Rectal smooth muscle tissue (tissue), 1 donor: Measurements from ENCODE around the gene PRSS56.
"Not testable (repeated sequence)": the region's sequence is repeated elsewhere in the genome, so short reads cannot be mapped to it uniquely, and the experiment has no call there.

Source experiments
- H3K27ac ChIP-seq: one replicate; pipeline ENCODE4 v1.7.0; 2013; ENCODE audit warnings: low read depth, low read length, inconsistent platforms
- H3K27me3 ChIP-seq: one replicate; pipeline ENCODE4 v1.7.0; 2013; ENCODE audit warnings: low read length; ENCODE audit not compliant: control insufficient read depth, insufficient read depth
- H3K36me3 ChIP-seq: one replicate; pipeline ENCODE4 v1.7.0; 2013; ENCODE audit warnings: low read length; ENCODE audit not compliant: control insufficient read depth, insufficient read depth
- H3K4me1 ChIP-seq: one replicate; pipeline ENCODE4 v1.7.0; 2013; ENCODE audit warnings: low read length; ENCODE audit not compliant: control insufficient read depth, insufficient read depth
- H3K4me3 ChIP-seq: one replicate; pipeline ENCODE4 v1.7.0; 2013; ENCODE audit warnings: low read length
- H3K9ac ChIP-seq: one replicate; pipeline ENCODE4 v1.7.0; 2013; ENCODE audit warnings: low read length

PRSS56 gene

DNA sequence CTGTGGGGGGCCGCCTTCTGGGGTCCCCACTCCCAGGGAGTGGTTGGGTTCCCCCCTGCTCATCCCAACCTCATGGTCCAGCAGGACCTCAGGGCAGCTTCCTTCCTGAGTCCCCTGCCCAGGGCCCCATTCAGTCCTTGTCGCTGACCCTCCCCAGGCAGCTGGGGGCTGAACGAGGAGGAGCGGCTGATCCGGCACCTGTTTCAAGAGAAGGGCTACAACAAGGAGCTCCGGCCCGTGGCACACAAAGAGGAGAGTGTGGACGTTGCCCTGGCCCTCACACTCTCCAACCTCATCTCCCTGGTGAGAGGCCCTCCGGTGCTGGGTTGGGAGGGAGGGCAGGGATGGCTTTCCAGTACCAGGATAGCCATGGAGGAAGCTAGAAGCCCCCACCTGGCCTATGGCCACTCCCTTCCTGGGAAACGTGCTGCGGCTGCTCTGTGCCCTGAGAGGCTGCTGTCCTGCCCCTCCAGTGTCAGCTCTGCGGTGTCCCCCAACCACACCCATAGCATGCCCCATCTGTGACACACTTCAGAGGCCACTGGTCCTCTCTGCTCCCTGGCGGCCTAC is 6.3 kb downstream of the PRSS56 start:
- no peak overlapping the region for H3K9ac ChIP-seq
- no peak overlapping the region for H3K4me3 ChIP-seq
- H3K27me3 ChIP-seq = peaks cover 32% of the 10 kb centered on the region
- no peaks in the 10 kb centered on the region for H3K4me1 ChIP-seq
- no peaks in the 10 kb centered on the region for H3K36me3 ChIP-seq
- no peak overlapping the region for H3K27ac ChIP-seq

DNA sequence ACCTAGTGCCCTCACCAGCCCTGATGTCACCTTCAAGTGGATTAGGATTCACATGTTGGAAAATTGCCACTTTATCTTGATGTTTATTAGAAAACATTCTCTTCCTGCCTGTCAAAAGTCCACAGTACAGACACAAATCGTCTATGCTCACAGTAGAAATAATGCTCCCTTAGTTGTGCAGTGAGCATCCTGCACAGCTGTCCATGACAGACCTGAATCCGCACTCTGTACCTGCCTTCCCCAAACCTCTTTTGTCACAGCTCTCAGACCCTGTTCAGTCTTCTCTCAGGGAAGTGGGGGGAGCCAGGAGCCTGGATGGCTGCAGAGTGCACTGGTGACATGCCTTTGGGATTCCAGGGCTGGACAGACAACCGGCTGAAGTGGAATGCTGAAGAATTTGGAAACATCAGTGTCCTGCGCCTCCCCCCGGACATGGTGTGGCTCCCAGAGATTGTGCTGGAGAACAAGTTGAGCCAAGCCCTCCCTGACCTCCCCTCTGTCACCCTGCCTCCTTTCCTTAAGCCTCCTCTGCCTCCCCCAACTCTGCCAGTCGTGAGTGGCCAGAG is 7.8 kb downstream of the PRSS56 start:
- no peak overlapping the region for H3K4me3 ChIP-seq
- H3K9ac ChIP-seq = no peak overlapping the region
- no peaks in the 10 kb centered on the region for H3K36me3 ChIP-seq
- peaks cover 22% of the 10 kb centered on the region for H3K27me3 ChIP-seq
- no peak overlapping the region for H3K27ac ChIP-seq
- H3K4me1 ChIP-seq = no peaks in the 10 kb centered on the region

DNA sequence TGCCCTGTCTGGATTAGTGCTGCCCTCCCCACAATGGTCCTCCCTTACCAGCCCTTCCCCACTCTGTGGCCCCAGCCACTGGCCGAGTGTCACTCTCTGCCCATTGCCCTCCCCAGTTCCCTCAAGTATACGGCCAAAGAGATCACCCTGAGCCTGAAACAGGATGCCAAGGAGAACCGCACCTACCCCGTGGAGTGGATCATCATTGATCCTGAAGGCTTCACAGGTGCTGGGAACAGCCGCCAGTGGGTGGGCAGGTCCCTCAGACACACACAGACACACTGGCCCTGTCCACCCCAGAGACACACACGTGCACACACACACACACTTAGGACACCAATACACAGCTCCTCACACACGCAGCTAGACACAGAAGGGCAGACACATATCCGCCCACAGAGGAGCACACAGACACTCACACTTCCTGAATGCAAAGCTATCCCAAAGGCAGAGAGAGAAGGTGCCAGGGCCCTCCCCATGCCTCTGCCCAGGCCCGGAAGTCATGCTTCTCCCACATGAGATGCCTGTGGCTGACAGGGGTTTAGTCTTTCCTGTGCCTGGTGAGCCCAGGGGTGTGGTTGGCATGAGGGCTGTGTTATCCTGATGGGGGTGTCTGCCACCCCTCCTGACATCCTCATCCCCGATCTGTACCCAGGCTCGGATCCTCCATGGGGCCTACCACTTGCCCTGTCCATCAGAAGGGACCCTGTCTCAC is 8.7 kb downstream of the PRSS56 start:
- Histone ChIP-seq H3K4me3 (no peak overlapping the region), H3K27me3 (peaks cover 13% of the 10 kb centered on the region), H3K4me1 (no peaks in the 10 kb centered on the region), H3K36me3 (no peaks in the 10 kb centered on the region), H3K9ac (no peak overlapping the region), H3K27ac (no peak overlapping the region)

DNA sequence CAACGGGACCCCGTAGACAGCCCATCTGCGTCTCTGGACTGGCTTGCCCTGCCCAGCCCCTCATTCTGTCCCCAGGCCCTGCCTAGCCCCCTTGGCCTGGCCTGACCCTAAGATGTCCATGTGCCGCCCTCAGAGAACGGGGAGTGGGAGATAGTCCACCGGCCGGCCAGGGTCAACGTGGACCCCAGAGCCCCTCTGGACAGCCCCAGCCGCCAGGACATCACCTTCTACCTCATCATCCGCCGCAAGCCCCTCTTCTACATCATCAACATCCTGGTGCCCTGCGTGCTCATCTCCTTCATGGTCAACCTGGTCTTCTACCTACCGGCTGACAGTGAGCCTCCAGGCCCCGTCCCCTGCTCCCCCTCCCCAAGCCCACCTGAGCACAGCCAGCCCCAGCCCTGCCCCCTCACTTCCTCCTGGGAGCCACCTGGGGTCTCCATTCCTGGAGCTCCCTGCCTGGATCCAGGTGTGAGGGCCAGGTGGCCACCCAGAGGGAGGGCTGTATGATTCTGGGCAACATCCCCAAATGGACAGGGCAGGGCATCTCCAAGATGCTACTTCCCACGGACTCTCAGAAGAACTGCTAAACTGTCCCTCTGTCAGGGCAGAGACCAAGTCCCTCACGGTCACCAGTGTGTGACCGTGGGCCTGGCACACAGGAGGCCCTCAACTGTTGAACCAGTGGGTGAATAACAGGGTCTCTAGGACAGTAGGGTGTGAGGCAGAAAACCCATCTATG is 9.8 kb downstream of the PRSS56 start:
- H3K4me1 ChIP-seq = no peaks in the 10 kb centered on the region
- no peak overlapping the region for H3K27ac ChIP-seq
- no peak overlapping the region for H3K9ac ChIP-seq
- no peaks in the 10 kb centered on the region for H3K36me3 ChIP-seq
- no peak overlapping the region for H3K4me3 ChIP-seq
- H3K27me3 ChIP-seq = peaks cover 5% of the 10 kb centered on the region

DNA sequence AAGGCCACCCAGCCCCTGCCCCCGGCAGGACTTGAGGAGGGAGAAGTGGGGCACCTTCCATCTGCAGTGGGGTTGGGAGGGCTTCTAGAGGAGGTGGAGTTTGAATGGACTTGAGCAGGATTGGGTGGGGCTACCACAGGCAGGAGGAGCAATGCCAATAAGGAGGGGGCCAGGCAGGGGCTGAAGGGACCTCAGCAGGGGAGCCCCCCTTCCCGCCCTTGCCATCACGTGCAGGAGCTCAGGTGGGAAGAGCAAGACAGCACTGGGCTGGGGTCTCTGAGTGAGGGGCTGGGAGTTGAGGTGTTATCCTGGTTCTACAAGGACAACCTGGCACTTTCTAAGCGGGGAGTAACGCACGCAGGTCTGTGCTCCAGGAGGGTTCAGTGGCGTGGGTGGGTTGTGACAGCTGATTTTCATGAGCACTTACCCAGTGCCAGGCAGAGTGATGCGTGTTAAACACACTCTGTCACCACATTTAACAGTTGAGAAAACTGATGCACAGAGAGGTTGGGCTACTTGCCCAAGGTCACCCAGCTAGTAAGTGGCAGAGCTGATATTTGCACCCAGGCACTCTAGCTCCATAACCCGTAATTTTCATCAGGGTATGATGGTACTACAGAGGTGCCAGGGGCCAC is 10.6 kb downstream of the PRSS56 start:
- Histone ChIP-seq H3K9ac (no peak overlapping the region), H3K27ac (no peak overlapping the region), H3K4me3 (no peak overlapping the region), H3K4me1 (no peaks in the 10 kb centered on the region), H3K36me3 (no peaks in the 10 kb centered on the region), H3K27me3 (peaks cover 4% of the 10 kb centered on the region)

DNA sequence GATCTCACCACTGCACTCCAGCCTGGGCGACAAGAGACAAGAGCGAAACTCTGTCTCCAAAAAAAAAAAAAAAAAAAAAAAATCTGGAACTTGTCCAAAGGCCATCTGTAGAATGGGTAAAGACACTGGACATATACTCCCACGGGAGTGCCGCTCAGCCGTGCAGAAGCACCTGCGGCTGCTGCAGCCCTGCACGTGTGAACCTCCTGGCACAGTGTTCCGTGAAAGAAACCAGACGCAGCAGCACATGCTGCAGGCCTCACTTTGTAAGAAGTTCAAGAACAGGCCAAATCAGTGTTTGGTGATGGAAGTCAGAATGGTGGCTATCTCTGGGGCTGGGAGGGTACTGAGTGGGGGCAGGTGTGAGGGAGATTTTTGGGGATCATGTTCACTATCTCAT is 12.2 kb downstream of the PRSS56 start:
- Histone ChIP-seq H3K27me3 (peaks cover 4% of the 10 kb centered on the region), H3K27ac (no peak overlapping the region), H3K36me3 (no peaks in the 10 kb centered on the region), H3K4me1 (no peaks in the 10 kb centered on the region), H3K4me3 (no peak overlapping the region), H3K9ac (no peak overlapping the region)

DNA sequence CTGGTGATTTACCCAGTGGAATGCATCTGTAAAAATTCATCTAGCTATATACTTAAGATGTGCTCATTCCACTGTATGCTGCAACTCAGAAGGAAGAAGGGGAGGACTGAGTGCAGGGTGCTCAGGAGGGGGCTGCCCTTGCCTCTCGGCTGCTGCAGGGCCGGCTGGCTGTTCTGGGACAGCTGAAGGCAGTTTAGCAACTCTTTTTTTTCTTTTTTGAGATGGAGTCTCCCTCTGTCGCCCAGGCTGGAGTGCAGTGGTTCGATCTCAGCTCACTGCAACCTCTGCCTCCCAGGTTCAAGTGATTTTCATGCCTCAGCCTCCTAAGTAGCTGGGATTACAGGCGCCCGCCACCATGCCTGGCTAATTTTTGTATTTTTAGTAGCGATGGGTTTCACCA is 12.6 kb downstream of the PRSS56 start:
- H3K9ac ChIP-seq, H3K4me3 ChIP-seq, H3K4me1 ChIP-seq, H3K27me3 ChIP-seq, H3K36me3 ChIP-seq, H3K27ac ChIP-seq: not testable (repeated sequence)

DNA sequence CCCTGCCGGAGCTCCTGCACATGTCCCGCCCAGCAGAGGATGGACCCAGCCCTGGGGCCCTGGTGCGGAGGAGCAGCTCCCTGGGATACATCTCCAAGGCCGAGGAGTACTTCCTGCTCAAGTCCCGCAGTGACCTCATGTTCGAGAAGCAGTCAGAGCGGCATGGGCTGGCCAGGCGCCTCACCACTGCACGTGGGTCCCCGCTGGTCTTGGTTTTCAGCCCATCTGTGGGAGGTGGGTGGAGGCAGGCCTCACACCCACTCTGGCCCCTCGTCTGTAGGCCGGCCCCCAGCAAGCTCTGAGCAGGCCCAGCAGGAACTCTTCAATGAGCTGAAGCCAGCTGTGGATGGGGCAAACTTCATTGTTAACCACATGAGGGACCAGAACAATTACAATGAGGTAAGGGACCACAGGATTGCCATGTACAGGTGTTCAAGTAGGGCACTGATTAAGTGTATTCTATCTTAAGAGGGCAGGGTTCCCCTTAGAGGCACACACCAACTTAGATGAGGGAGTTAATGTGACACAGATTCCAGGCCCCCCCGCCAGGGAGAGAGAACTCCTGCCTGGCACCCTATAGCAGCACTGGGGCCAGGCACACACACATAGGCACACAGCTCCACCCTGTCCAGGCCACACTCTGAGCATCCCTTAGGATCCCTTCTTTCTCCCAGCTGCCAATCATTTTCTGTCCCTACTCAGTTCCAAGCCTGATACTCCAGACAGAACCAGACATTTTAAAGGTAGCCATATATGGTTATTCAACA is 13.9 kb downstream of the PRSS56 start:
- no peak overlapping the region for H3K9ac ChIP-seq
- H3K27ac ChIP-seq = no peak overlapping the region
- peaks cover 1% of the 10 kb centered on the region for H3K27me3 ChIP-seq
- H3K36me3 ChIP-seq = no peaks in the 10 kb centered on the region
- H3K4me1 ChIP-seq = no peaks in the 10 kb centered on the region
- no peak overlapping the region for H3K4me3 ChIP-seq

DNA sequence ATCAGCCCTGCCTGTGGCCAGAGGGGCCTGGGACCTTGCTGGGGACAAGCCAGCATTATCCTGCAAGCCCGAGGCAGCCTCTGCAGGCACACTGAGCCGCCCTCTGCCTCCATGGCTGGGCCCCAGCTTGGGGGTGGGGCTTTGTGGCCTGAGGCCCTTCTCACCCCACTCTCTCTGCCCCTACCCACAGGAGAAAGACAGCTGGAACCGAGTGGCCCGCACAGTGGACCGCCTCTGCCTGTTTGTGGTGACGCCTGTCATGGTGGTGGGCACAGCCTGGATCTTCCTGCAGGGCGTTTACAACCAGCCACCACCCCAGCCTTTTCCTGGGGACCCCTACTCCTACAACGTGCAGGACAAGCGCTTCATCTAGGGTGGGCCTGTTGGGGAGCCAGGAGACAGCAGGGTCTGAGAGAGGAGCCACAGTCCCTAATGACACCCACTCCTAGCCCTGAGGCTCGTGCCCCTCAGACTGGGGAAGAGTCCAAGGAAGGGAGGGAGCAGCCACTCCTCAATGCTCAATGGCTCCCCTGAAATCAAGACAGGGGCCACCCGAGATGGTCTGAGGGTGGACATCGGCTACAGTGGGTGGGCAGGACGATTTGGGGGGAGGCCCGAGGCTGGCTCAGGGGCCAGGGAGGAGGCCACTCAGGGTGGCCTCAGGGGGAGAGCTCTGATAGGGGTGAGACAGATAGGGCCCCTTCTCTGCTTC is 14.9 kb downstream of the PRSS56 start:
- Histone ChIP-seq H3K9ac (no peak overlapping the region), H3K27ac (no peak overlapping the region), H3K4me3 (no peak overlapping the region), H3K36me3 (no peaks in the 10 kb centered on the region), H3K4me1 (no peaks in the 10 kb centered on the region), H3K27me3 (peaks cover 6% of the 10 kb centered on the region)

DNA sequence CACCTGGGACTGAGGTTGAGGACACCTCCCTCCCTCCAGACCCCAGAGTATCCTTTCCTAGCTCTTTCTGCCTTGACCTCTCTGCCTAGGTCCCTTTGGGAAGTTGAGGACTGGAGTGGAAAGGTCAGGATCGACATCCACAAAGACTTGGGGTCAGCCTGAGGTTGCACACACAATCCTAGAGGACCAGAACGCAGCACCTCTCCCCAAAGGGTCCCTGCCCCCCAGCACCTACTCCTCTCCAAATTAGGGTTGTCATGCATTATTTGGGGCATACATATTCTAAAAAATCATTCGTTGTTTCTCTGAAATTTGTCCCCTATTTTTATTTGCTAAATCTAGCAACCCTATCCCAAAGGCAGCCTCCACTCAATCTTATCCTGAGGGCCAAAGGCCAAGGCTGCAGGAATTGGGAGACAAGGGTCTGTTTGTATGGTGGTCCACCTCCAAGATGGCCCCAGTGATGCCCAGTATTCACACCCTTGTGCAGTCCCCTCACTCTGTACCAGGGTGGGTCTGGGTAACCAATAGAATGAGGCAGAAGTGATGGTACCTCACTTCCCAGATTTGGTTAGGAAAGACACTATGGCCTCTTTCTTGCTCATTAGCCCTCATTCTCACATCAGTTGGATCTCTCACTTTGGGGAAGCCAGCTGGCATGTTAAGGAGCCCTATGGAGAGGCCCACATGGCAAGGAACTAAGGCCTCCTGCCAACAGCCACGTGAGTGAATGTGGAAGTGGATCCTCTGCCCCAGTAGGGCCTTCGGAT is 15.8 kb downstream of the PRSS56 start:
- Histone ChIP-seq H3K36me3 (no peaks in the 10 kb centered on the region), H3K9ac (no peak overlapping the region), H3K4me3 (no peak overlapping the region), H3K4me1 (no peaks in the 10 kb centered on the region), H3K27me3 (peaks cover 6% of the 10 kb centered on the region), H3K27ac (no peak overlapping the region)

DNA sequence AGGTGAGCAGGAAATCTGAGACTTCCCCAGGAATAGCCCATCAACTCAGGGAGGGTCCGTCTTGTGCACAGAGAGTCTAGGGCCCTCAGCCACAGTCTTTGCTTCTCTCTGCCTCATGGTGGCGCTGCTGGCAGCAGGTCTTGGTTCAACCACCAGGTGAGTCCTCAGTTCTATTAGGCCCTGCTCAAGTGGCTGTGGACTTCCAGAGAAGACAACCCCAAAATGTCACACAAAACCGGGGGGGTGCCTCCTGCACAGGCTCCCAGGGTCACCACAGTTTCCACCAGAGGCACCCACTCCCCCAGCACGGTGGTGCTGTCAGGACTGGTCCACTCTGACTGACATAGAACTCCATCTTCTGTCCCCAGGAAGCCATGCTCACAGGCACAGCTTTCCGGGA is 16.9 kb downstream of the PRSS56 start:
- Histone ChIP-seq H3K4me3 (no peak overlapping the region), H3K4me1 (no peaks in the 10 kb centered on the region), H3K27ac (no peak overlapping the region), H3K36me3 (no peaks in the 10 kb centered on the region), H3K9ac (no peak overlapping the region), H3K27me3 (peaks cover 6% of the 10 kb centered on the region)
